ENCODE measurements around the gene CES4A.
A peak's percentile ranks its signal among the peaks of the same experiment; 100 is the strongest.
"Not testable (repeated sequence)": the region's sequence is repeated elsewhere in the genome, so short reads cannot be mapped to it uniquely, and the experiment has no call there.

CES4A gene

DNA sequence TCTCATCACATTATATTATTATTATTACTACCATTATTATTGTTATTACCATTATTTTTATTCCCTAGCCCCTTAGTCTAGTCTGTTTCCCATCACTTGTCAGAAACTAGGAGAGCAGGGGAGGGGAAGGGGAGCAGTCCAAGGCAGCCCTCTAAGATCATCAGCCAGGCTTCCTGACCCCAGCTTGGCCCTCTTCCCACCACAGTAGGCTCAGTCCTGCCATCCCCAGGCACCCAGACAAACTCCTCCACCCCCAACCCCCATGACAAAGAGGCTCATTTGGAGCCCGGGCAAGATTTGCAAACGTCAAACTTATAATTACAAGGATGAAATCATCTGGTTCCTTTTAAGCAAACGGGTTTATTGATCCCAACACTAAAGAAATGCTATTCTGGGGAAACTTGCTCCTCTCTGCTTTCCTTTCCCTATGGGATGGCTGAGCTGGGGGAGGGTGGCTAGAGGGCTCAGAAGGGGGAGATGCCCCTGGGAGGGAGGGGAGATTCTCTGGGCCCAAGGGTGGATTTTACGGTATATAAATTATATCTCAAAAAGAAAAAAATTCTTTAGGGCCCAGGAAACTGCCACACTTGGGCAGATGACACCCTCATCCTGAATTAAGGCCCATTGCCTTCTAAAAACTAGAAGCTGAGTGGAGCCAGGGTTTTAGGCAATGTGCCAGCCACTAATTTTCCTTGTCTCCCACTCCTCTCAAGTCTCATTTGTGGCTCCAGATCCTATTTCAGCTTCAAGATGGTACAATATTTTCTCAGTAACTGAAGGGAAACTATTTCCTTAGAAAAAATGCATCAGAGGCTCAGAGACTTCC lies 36.2 kb downstream of the CES4A start:
- no peak for DNase-seq

DNA sequence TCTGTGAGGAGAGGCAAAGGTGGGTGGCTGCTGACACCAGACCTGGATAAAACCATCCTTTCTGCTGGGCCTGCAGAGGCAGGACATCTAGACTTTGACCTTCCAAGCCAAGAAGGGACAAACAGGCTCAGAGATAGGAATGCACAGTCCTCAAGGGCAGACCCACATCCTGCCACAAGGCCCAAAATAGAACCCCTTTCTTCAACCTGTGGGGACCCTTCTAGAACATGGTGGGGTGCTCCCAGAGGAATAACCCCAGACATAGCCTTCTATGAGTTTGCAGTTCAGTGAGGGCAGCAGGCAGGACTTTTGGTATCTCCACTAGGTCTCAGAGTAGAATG lies 36.8 kb downstream of the CES4A start:
- DNase-seq: no peak

- DNase-seq: no peak
Measured at GRCh38 chr16:67026570-67026969, 38.2 kb downstream of the CES4A start.

GRCh38 chr16:67027046-67027445 lies 38.7 kb downstream of the CES4A start:
- no peak for DNase-seq

DNA sequence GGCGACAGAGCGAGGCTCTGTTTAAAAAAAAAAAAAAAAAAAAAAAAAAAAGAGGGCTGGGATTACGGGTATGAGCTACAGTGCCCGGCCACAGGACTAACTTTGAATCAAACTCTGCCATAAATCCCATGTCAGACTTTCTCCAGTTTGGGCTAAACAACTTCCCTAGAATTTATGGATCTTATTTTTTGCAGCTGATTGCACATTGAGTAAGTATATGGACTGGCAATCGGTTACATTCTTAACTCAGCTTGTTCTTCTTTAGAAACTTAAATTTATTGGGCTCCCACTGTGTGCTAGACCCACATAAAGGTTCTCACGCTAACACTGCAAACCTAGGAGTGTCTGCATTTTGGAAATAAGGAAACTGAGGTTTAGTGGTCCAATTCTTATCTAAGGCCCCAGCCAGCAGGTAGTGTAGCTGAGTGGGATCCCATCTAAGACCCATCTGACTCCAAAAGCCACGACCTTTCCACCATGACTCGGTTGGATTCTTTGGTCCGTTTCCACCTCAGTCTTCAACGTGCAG lies 39.8 kb downstream of the CES4A start:
- DNase-seq: peak; percentile 18

DNA sequence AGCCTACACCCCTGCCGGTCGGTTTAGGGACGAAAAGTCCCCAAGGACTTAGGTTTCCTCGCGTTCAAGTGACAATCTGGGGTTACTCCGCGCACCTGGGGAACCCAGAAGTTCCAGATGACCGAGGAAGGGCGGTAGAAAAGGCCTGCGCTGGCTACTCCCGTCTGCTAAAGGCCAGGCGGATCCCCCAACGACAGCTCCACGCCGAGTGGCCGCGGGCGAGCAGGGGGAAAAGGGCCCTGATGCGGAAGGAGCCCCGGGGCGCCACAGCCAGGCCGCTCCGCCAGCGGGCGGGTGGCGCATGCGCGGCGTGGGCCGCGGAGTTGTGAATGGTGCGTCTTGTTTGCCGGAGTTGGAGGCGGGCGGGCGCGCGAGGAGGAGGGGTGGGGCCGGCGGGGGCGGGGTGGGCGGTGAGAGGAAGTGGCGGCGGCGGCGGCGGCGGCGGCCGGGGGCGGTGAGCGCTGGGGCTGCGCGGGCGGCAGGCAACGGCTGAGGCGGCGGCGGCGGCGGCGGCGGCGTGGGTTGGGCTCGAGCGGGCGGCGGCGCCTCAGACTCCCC lies 40.4 kb downstream of the CES4A start, which contains the start of gene CBFB:
Gene CBFB (plus strand): TSS at position 454 of the 558 bp plus-strand sequence. CDS start 259 bp downstream, outside the sequence.
- DNase-seq: peak; percentile 89

DNA sequence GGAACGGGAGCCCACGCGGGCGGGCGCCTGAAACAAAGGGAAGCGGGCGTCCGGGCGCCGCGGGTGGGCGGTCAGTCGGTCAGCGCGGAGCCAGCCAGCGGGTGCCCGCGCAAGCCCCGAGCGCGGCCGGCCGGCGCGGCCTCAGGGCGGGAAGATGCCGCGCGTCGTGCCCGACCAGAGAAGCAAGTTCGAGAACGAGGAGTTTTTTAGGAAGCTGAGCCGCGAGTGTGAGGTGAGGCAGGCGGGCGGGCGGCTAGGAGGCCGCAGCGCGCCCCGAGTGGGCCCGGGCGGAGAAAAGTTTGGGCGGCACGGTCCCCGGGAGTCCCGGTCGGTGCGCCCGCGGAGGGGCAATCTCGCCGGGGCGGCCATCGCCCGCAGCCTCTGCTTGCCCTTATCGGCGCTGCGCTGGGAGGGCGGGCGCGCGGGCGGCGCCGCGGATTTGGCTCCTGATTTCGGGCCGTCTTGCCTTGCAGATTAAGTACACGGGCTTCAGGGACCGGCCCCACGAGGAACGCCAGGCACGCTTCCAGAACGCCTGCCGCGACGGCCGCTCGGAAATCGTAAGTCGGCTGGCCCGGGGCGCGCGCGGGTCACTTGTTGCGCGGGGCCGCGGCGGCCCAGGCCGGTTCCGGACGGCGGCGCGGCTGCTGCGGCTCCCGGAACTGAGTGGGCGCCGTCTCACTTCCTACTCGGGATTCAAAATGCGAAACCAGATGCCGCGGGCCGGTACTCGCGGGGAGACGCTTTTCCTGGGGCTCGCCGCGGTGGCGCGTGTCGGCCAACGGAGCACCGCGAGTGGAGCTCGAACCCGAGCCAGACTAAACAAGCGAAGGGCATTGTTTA lies 41.1 kb downstream of the CES4A start:
- DNase-seq: peak; percentile 59

- DNase-seq: no peak
Measured at GRCh38 chr16:67030221-67030962, 42.0 kb downstream of the CES4A start.

GRCh38 chr16:67034487-67034886 lies 46.1 kb downstream of the CES4A start:
- no peak for DNase-seq

DNA sequence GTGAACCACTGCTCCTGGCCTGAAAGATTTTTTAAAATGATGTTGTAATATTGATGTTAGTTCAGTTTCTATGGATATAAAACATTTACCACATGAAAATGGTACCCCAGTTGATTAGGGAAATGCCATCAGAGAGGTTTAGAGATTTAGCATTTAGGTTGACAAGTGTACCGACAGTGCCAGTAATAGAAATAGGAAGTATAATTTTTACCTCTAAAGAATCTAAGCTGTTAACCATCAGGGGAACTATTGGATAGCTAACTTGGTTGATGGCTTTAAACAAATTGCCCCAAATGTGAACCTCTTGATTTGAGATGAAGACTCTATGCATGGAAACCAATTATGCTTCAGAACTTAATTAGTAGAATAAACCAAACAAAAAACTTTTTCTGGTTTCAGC lies 47.0 kb downstream of the CES4A start:
- no peak for DNase-seq

GRCh38 chr16:67036323-67036741 lies 47.9 kb downstream of the CES4A start:
- peak; percentile 78 for DNase-seq

DNA sequence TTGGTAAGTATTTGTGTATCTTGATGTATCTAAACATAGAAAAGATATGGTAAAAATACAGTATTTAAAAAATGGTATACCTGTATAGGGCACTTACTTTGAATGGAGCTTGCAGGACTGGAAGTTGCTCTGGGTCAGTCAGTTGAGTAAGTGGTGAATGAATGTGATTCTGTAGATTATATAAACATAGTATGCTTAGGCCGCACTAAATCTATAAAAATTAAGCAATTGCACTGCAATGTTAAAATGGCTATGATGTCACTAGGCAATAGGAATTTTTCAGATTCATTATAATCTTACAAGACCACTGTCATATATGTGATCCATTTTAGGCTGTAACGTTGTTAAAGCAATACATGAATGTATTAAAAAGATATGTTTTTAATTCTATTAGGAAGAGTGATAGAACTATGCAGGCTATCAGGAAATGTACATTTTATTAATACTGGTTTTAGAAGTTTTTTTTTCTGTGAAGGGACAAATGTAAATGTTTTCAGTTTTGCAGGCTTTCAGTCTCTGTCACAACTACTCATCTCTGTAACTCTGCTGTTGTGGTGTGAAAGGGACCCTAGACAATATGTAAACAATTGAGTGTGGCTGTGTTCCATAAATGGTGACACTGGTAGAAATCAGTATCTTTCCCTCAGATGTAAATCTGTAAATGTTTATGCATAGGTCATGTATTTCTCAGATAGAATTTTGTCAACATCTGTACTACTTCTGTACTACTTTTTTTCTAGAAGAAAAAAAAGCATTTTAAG lies 51.1 kb downstream of the CES4A start:
- no peak for DNase-seq

DNA sequence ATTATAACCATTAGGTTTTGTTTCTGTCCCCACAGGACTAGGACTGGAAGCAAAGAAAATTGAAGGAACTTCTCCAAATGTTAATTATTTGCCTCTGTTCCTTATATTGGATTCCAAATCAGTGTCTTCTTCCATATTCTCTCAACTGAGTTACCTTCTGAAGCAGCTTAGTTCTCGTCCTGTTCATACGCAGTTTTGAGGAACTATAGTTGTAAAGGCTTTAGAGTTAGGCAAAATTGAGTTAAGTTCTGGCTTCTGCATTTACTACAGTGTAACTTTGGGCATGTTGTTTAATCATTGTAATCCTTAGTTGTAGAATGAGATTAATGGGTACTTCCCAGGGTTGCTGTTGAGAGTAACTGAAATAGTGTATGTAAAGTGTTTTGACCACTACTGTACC lies 51.8 kb downstream of the CES4A start:
- DNase-seq: no peak

- DNase-seq: no peak
Measured at GRCh38 chr16:67040906-67041305, 52.5 kb downstream of the CES4A start.

GRCh38 chr16:67041520-67041919 lies 53.1 kb downstream of the CES4A start:
- DNase-seq: not testable (repeated sequence)

GRCh38 chr16:67043420-67043819 lies 55.0 kb downstream of the CES4A start:
- DNase-seq: no peak

DNA sequence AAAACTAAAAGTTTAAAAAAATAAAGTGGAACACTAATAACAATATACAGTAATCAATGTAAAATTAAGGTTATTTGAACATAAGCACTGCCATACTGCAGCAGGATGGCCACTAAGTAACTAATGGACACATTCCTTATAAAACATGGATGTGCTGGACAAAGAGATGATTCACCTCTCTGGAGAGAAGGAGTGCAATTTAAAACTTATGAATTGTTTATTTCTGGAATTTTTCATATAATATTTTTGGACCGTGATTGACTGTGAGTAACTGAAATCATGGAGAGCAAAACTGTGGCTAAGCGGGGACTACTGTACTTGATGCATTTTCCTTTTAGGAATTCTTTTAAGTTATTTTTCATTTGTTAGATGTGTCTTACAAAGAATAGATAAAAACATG lies 62.4 kb downstream of the CES4A start:
- no peak for DNase-seq

DNA sequence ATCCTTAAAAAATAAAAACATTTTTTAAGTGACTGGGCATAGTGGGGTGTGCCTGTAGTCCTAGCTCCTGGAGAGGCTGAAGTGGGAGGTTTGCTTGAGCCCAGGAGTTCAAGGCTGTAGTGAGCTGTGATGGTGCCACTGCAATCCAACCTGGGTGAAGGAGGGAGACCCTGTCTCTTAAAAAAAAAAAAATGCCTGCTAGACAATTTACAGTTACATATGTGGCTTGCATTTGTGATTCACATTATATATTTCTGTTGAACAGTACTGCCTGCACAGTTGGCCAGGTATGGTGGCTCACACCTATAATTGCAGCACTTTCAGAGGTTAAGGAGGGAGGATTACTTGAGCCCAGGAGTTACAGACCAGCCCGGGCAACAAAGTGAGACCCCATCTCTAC lies 64.0 kb downstream of the CES4A start:
- DNase-seq: no peak

DNA sequence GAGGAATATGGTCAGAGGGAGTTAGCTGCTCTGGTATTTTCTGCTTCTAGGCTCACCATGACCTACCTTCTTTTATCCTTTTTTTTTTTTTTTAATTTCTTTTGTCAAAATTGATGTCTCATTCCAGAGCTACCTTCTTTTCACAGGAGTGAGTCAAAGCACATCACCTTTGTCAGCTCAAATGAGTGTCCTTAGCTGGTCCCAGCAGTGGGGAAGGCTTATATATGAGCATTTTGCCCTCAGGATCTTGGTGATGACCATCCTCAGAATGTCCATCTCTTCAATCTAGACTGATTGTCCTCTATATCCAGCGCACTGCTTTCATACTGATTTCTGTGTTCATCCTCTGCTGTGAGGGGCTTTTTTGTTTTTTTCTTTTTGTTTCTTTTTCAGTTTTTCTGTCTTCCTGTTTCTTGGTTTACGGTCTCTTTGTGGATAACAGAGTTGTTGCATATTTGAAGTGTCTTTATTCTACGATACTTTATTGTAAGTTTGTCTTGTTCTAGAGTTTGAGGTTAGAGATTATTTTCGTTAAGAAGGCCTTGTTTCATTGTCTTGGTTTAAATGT lies 65.5 kb downstream of the CES4A start:
- no peak for DNase-seq

- DNase-seq: no peak
Measured at GRCh38 chr16:67054901-67055300, 66.5 kb downstream of the CES4A start.

- DNase-seq: no peak
Measured at GRCh38 chr16:67055712-67056487, 67.5 kb downstream of the CES4A start.

All from NCI-H1092 treated with DMSO at 0.1 percent for 48 hours (cell line).